Esophagus squamous epithelium (tissue), 4 donors: ENCODE data around the gene SPECC1.

Experiments
- CTCF ChIP-seq, 6 experiments: fragments of 450-650 bp in 4 of 6; fragments of 200-600 bp in 2 of 6; sonication (generic) in 2 of 6; IDR thresholded peaks; one replicate each; pipeline ENCODE4 v1.5.1; 2016 to 2019; ENCODE audit warnings: antibody characterized with exemption in 6 of 6, mild to moderate bottlenecking in 4 of 6, moderate library complexity in 4 of 6
- POLR2A ChIP-seq, 4 donors: fragments of 450-650 bp; IDR thresholded peaks; one replicate each; pipeline ENCODE4 v1.6.1; 2017; ENCODE audit warnings: antibody characterized with exemption in 4 of 4, mild to moderate bottlenecking in 4 of 4, moderate library complexity in 3 of 4

- TF ChIP-seq CTCF (IDR thresholded peaks at IDR 0.05) (no peak), POLR2A (IDR thresholded peaks at IDR 0.05) (no peak)
These were observed 78.5 kb downstream of the SPECC1 start for GRCh38 chr17:20087538-20088250.
